ENCODE results near the gene D2HGDH.

GRCh38 chr2:241733391-241734207 is 831 bp upstream of the D2HGDH start:
- TF ChIP-seq POLR2A (IDR thresholded peaks at IDR 0.05): no peak
- no peak for TF ChIP-seq CTCF (IDR thresholded peaks at IDR 0.05)
